ENCODE data around the gene CBX8.

DNA sequence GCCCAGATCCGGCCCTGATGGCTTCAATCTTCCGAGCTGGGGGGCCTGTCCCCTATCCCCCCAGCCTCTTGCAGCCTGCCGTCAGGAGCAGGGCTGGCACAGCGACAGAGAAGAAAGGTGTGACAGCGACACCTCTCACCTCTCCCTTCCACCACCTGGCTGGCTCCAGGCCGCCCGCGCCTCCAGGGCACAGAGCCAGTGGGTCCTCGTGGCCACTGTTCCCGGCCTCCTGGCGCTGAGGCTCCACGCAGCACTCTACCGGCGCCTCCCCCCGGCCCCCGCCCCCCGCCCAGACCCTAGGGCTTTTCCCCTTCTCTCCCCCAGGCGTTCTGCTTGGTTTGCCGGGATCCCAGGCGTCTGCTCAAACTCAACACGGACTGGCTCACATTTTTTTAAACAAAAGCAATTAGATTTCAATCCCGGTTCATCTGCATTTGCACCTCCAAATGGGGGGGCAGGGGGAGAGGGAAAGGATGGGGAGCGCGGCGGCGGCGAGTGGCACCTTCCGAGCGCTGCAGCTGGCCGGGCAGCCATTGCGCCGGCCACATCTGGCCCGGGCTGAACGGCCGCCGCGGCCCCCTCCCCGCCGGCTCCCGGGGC is 12.8 kb upstream of the CBX8 start:
- no peak for TF ChIP-seq POLR2A (IDR thresholded peaks at IDR 0.05)
- TF ChIP-seq, protein P1, sequence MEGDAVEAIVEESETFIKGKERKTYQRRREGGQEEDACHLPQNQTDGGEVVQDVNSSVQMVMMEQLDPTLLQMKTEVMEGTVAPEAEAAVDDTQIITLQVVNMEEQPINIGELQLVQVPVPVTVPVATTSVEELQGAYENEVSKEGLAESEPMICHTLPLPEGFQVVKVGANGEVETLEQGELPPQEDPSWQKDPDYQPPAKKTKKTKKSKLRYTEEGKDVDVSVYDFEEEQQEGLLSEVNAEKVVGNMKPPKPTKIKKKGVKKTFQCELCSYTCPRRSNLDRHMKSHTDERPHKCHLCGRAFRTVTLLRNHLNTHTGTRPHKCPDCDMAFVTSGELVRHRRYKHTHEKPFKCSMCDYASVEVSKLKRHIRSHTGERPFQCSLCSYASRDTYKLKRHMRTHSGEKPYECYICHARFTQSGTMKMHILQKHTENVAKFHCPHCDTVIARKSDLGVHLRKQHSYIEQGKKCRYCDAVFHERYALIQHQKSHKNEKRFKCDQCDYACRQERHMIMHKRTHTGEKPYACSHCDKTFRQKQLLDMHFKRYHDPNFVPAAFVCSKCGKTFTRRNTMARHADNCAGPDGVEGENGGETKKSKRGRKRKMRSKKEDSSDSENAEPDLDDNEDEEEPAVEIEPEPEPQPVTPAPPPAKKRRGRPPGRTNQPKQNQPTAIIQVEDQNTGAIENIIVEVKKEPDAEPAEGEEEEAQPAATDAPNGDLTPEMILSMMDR (IDR thresholded peaks at IDR 0.05) = no peak

All from thyroid gland (tissue), 4 donors.